CD4-positive, alpha-beta T cell treated with Interferon alpha-2 for 1 hour (primary cell): ENCODE measurements around the gene TIMM13.

Experiments used
- DNase-seq, 2 donors: peaks; one replicate each; pipeline ENCODE4 v3.0.0-alpha.2; 2020 to 2022

TIMM13 gene

GRCh38 chr19:2376784-2377519 lies 50.4 kb downstream of the TIMM13 start:
- DNase-seq, result no peak
